Fibroblast of lung (primary cell): ENCODE data around the gene MYOM1.

Source experiments
- CTCF ChIP-seq, 2 donors: IDR thresholded peaks in 1 of 2; conservative IDR thresholded peaks in 1 of 2; 1 replicate in 1 of 2; 2 replicates in 1 of 2; pipeline ENCODE4 v1.5.1; 2011 to 2012; ENCODE audit warnings: low read length in 2 of 2, control low read depth in 1 of 2, inconsistent platforms in 1 of 2, low read depth in 1 of 2, mild to moderate bottlenecking in 1 of 2
- EZH2 ChIP-seq: IDR thresholded peaks from 2 replicates; pipeline ENCODE4 v1.5.1; 2012; ENCODE audit warnings: low read length, control low read depth, mild to moderate bottlenecking; ENCODE audit errors: missing control alignments

- TF ChIP-seq EZH2 = no peak
- TF ChIP-seq CTCF (conservative IDR thresholded peaks at IDR 0.05 in 1 of 2, IDR thresholded peaks at IDR 0.05 in 1 of 2; ENCODE audit: low read depth in 1 of 2, low read length in 2 of 2) = no peak
These were observed 165.0 kb downstream of the MYOM1 start for GRCh38 chr18:3054780-3055179.
